Testis (tissue), 2 donors: ENCODE data around the gene KLK15.

Experiments
- POLR2A ChIP-seq: fragments of 450-650 bp; IDR thresholded peaks from one replicate; pipeline ENCODE4 v1.6.1; 2017; ENCODE audit warnings: antibody characterized with exemption, mild to moderate bottlenecking, moderate library complexity
- TF ChIP-seq, protein P1 (sequence below), 3 experiments: fragments of 450-650 bp in 2 of 3; fragments of 200-600 bp in 1 of 3; sonication (generic) in 1 of 3; IDR thresholded peaks; one replicate each; pipeline ENCODE4 v1.5.1; 2016 to 2019; ENCODE audit warnings: antibody characterized with exemption in 3 of 3, mild to moderate bottlenecking in 2 of 3, moderate library complexity in 1 of 3

DNA sequence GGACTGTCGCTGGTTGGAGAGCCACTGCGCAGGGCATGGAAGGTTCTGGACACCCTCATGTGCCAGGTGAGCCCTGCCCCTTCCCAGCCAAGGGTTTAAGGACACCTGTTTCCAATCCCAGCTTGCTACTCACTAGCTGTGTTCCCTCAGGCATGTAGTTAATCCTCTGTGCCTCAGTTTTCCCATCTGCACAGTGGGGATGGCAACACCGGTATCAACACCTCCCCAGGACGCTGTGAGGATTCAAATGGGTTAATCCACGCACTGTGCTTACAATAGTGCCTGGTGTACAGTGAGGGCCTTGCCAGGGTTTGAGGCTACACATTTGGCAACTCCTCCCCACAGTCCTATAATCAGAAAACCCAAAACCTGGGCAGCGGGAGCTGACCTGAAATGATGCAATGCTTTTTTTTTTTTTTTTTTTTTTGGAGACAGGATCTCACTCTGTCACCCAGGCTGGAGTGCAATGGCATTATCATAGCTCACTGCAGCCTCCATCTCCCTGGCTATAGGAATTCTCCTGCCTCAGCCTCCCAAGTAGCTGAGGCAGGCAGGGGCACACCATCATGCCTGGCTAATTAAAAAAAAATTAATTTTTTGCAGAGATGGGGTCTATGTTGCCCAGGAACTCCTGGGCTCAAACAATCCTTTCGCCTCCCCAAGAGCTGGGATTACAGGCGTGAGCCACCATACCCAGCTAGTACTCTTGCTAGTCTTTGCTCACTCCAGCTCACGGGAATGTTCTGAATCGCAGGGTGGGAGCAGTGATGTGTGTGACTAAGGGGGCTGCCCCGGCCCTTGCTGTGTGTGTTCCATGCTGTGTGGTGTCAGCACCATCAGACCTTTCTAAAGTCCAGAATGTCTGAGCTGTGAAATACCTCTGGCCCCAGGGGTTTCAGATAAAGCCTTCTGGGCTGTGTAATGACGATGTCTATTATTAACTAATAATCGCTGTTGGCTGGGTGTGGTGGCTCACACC is 40.8 kb downstream of the KLK15 start:
- TF ChIP-seq, protein P1, sequence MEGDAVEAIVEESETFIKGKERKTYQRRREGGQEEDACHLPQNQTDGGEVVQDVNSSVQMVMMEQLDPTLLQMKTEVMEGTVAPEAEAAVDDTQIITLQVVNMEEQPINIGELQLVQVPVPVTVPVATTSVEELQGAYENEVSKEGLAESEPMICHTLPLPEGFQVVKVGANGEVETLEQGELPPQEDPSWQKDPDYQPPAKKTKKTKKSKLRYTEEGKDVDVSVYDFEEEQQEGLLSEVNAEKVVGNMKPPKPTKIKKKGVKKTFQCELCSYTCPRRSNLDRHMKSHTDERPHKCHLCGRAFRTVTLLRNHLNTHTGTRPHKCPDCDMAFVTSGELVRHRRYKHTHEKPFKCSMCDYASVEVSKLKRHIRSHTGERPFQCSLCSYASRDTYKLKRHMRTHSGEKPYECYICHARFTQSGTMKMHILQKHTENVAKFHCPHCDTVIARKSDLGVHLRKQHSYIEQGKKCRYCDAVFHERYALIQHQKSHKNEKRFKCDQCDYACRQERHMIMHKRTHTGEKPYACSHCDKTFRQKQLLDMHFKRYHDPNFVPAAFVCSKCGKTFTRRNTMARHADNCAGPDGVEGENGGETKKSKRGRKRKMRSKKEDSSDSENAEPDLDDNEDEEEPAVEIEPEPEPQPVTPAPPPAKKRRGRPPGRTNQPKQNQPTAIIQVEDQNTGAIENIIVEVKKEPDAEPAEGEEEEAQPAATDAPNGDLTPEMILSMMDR (IDR thresholded peaks at IDR 0.05) = no peak
- TF ChIP-seq POLR2A = no peak
